B cell (primary cell): Measurements from ENCODE around the gene FBH1. TPM values are rescaled to one million over a fixed set of nuclear protein-coding genes. Genes with fewer than 3 reads are reported as not detected.

Experiments
- ATAC-seq: fragments of 200-7000 bp; cut with Tn5 transposase; one replicate; pipeline ENCODE4 v1.10.0; 2021; ENCODE audit warnings: low read depth, mild to moderate bottlenecking, moderate number of reproducible peaks, moderate library complexity
- CTCF ChIA-PET: fragments of 350-600 bp; sonication (Branson Sonifier 250); formaldehyde crosslinking; loops from one replicate; lab custom pipeline; 2021; ENCODE audit warnings: antibody characterized with exemption, inconsistent platforms; lab: Charles Lee
- POLR2A ChIA-PET: fragments of 350-600 bp; sonication (Branson Sonifier 250); formaldehyde crosslinking; loops from one replicate; lab custom pipeline; 2021; ENCODE audit warnings: antibody characterized with exemption; lab: Charles Lee
- DNase-seq: peaks from one replicate; pipeline ENCODE4 v3.0.0; 2013
- H2AFZ ChIP-seq: 2 replicates; pipeline ENCODE4 v1.6.1; 2012; ENCODE audit warnings: mild to moderate bottlenecking, low read depth, low read length; ENCODE audit not compliant: insufficient read depth, poor library complexity, severe bottlenecking
- H3K27ac ChIP-seq, 2 donors: 1 replicate in 1 of 2; 2 replicates in 1 of 2; pipeline ENCODE4 v1.5.1; 2012 to 2013; ENCODE audit warnings: low read length in 2 of 2, mild to moderate bottlenecking in 2 of 2, moderate library complexity in 1 of 2
- H3K27me3 ChIP-seq, 4 experiments: fragments of 200-600 bp in 1 of 4; sonication (generic) in 1 of 4; replicated peaks in 1 of 4; 1 replicate in 2 of 4; 2 replicates in 2 of 4; pipeline versions ENCODE4 v1.6.1 to v1.7.0; 2013 to 2016; ENCODE audit warnings: low read length in 3 of 4, mild to moderate bottlenecking in 2 of 4, mixed read lengths in 1 of 4, moderate library complexity in 1 of 4; ENCODE audit not compliant: insufficient read depth in 4 of 4, control insufficient read depth in 3 of 4; ENCODE audit errors: control extremely low read depth in 1 of 4
- H3K36me3 ChIP-seq, 2 experiments: replicated peaks in 1 of 2; 1 replicate in 1 of 2; 2 replicates in 1 of 2; pipeline versions ENCODE4 v1.6.1 to v1.7.1; 2013; ENCODE audit warnings: low read length in 1 of 2; ENCODE audit not compliant: insufficient read depth in 2 of 2, control insufficient read depth in 1 of 2; ENCODE audit errors: control extremely low read depth in 1 of 2, extremely low read depth in 1 of 2
- H3K4me1 ChIP-seq, 2 donors: fragments of 200-600 bp in 1 of 2; sonication (generic) in 1 of 2; 1 replicate in 1 of 2; 2 replicates in 1 of 2; pipeline versions ENCODE4 v1.5.1 to v1.6.1; 2013 to 2017; ENCODE audit warnings: low read length in 2 of 2; ENCODE audit not compliant: control insufficient read depth in 2 of 2, insufficient read depth in 2 of 2
- H3K4me2 ChIP-seq: replicated peaks from 2 replicates; pipeline ENCODE3; 2012; ENCODE audit warnings: mild to moderate bottlenecking, low read depth, low read length; ENCODE audit not compliant: poor library complexity, severe bottlenecking
- H3K4me3 ChIP-seq, 5 experiments: fragments of 200-600 bp in 1 of 5; sonication (generic) in 1 of 5; 1 replicate in 3 of 5; 2 replicates in 2 of 5; pipeline versions ENCODE4 v1.5.1 to v1.7.0; 2011 to 2016; ENCODE audit warnings: low read length in 4 of 5, mild to moderate bottlenecking in 4 of 5, low read depth in 2 of 5, control low read depth in 1 of 5, moderate library complexity in 1 of 5; ENCODE audit not compliant: insufficient read depth in 1 of 5; ENCODE audit errors: control extremely low read depth in 1 of 5, extremely low read depth in 1 of 5
- H3K79me2 ChIP-seq: fragments of 200-600 bp; sonication (generic); one replicate; pipeline ENCODE4 v1.6.0; 2016; ENCODE audit warnings: low read length; ENCODE audit not compliant: control insufficient read depth, insufficient read depth
- H3K9ac ChIP-seq: fragments of 200-600 bp; sonication (generic); 2 replicates; pipeline ENCODE4 v1.6.1; 2017; ENCODE audit warnings: mild to moderate bottlenecking, low read length, moderate library complexity
- H3K9me3 ChIP-seq, 3 donors: one replicate each; pipeline versions ENCODE4 v1.6.1 to v1.7.1; 2013; ENCODE audit warnings: low read length in 2 of 3; ENCODE audit not compliant: control insufficient read depth in 2 of 3, insufficient read depth in 1 of 3; ENCODE audit errors: control extremely low read depth in 1 of 3
- H4K20me1 ChIP-seq: 2 replicates; pipeline ENCODE4 v1.6.0; 2012; ENCODE audit warnings: mild to moderate bottlenecking, low read length; ENCODE audit not compliant: insufficient read depth, control insufficient read depth, poor library complexity, severe bottlenecking
- H3K27ac Mint-ChIP-seq: one replicate; pipeline ENCODE4 v1.8.0; 2021; ENCODE audit warnings: mixed read lengths
- H3K27me3 Mint-ChIP-seq: one replicate; pipeline ENCODE4 v1.8.0; 2021; ENCODE audit warnings: mixed read lengths
- H3K4me1 Mint-ChIP-seq: one replicate; pipeline ENCODE4 v1.8.0; 2021; ENCODE audit warnings: mixed read lengths
- H3K4me3 Mint-ChIP-seq: one replicate; pipeline ENCODE4 v1.8.0; 2021; ENCODE audit warnings: mixed read lengths
- H3K9me3 Mint-ChIP-seq: one replicate; pipeline ENCODE4 v1.8.0; 2022; ENCODE audit warnings: mixed read lengths; ENCODE audit not compliant: insufficient read depth
- CTCF ChIP-seq: fragments of 200-600 bp; IDR thresholded peaks from one replicate; pipeline ENCODE4 v1.8.0; 2022; ENCODE audit warnings: antibody characterized with exemption, mild to moderate bottlenecking
- EZH2 ChIP-seq: IDR thresholded peaks from 2 replicates; pipeline ENCODE4 v1.6.1; 2012; ENCODE audit warnings: borderline replicate concordance, low read depth, mild to moderate bottlenecking, moderate library complexity, low read length; ENCODE audit not compliant: insufficient read depth, poor library complexity, severe bottlenecking
- WGBS: methylation state at CpG from one replicate; pipeline ENCODE4 v1.1.5; 2013; ENCODE audit warnings: missing lambda C conversion rate; ENCODE audit not compliant: insufficient coverage; 5-methylcytosine and 5-hydroxymethylcytosine counted together
- intact Hi-C: fragments of 100-400 bp; cut with micrococcal nuclease; formaldehyde crosslinking; loops from one replicate; pipeline ENCODE4 v1.10.0; 2022
- polyA plus RNA-seq: library from polyadenylated mRNA; depleted of rRNA; stranded (reverse); fragments of >200 nt; gene quantifications from 2 replicates; pipeline ENCODE4 v1.2.3, GENCODE V29; 2012
- total RNA-seq, 2 donors: library from RNA; stranded (reverse); fragments of 120-200 nt in 1 of 2; gene quantifications; 1 replicate in 1 of 2; 2 replicates in 1 of 2; pipeline versions ENCODE4 v1.2.3 to v1.2.4, GENCODE V29; 2013 to 2022

Gene FBH1
- total and polyA plus RNA-seq, 2 donors (not counting 1 experiment from before 2014, with no cell fraction given), result 86.4 to 129 TPM

DNA sequence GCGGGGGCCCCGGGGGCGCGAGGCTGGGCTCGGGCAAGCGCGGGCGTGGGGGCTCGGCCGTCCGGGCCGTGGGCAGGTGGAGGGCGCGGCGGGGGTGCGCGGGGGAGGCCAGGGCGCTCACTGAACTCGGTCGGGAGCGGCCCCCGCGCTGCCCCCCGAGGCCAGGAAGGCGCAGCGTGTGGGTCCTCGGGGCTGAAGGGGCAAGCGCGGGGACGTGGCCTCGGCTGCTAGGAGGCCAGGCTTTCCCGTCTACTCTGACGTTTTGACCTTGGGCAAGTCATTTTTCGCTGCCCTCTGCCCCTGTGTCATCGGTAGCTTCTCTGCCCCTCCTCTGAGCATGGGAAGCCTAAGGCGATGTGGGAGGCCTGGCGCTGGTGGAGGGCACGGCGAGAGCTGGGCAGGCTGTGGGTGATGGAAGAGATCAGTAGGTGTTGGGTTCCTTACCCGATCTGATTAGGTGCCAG lies 441 bp downstream of the FBH1 start:
- peak overlapping the region; percentile 82 for H3K9ac ChIP-seq
- WGBS, result under 1% methylated on average over 38 of the region's 40 CpGs
- H3K36me3 ChIP-seq, result peaks cover 0 to 22% of the 10 kb centered on the region in 2 experiments
- Mint-ChIP-seq H3K4me1 (peaks cover 65% of the 10 kb centered on the region), H3K27ac (peak overlapping the region; percentile 85), H3K9me3 (no peaks in the 10 kb centered on the region), H3K27me3 (no peaks in the 10 kb centered on the region), H3K4me3 (peak overlapping the region; percentile 90)
- ATAC-seq (no peak), DNase-seq (peak; percentile 50)
- peaks cover 71% of the 10 kb centered on the region for H3K79me2 ChIP-seq
- H3K4me1 ChIP-seq, result peaks cover 32 to 40% of the 10 kb centered on the region in 2 donors
- intact Hi-C loops, result loop anchor here (1.0 to 5.0 kb wide), 2 partner anchors 87 to 162 kb away; partner anchors contain the start of gene IL15RA
- peak overlapping the region in 1 of 2 donors; percentile 37 for H3K27ac ChIP-seq
- TF ChIP-seq EZH2 (no peak), CTCF (no peak)
- H3K27me3 ChIP-seq, result no peaks in the 10 kb centered on the region
- H4K20me1 ChIP-seq, result peaks cover 33% of the 10 kb centered on the region
- CTCF ChIA-PET, result interaction anchor here (0.7 to 3.5 kb wide), 15 partner anchors 15 to 207 kb away, joined by 3 to 25 read pairs (median 3); partner anchors contain the start of gene IL15RA
- peak overlapping the region; percentile 34 to 88 (median 75) for H3K4me3 ChIP-seq
- peak overlapping the region; percentile 93 for H2AFZ ChIP-seq
- no peaks in the 10 kb centered on the region for H3K9me3 ChIP-seq
- POLR2A ChIA-PET, result interaction anchor here (0.5 to 1.8 kb wide), 10 partner anchors 12 to 206 kb away, joined by 3 to 17 read pairs (median 4); partner anchors contain the start of genes GDI2 and TASOR2
- peak overlapping the region; percentile 99 for H3K4me2 ChIP-seq

GRCh38 chr10:5891009-5891408 lies 966 bp downstream of the FBH1 start:
- Mint-ChIP-seq H3K9me3 (no peaks in the 10 kb centered on the region), H3K27me3 (no peaks in the 10 kb centered on the region), H3K4me3 (peak overlapping the region; percentile 90), H3K27ac (peak overlapping the region; percentile 85), H3K4me1 (peaks cover 65% of the 10 kb centered on the region)
- ChIA-PET CTCF (interaction anchor here (1.2 to 2.4 kb wide), 5 partner anchors 28 to 207 kb away, joined by 3 to 9 read pairs (median 3); no protein-coding TSS in a partner anchor), POLR2A (interaction anchor here (1.0 to 1.8 kb wide), 3 partner anchors 12 to 74 kb away, joined by 3 to 17 read pairs (median 3); no protein-coding TSS in a partner anchor)
- TF ChIP-seq EZH2 (no peak), CTCF (no peak)
- 95% methylated on average over 7 of the region's 7 CpGs for WGBS
- no peaks in the 10 kb centered on the region for H3K27me3 ChIP-seq
- peak overlapping the region; percentile 93 for H2AFZ ChIP-seq
- ATAC-seq (no peak), DNase-seq (no peak)
- H3K79me2 ChIP-seq, result peaks cover 71% of the 10 kb centered on the region
- peaks cover 0 to 20% of the 10 kb centered on the region in 2 experiments for H3K36me3 ChIP-seq
- no peaks in the 10 kb centered on the region for H3K9me3 ChIP-seq
- peak overlapping the region; percentile 34 to 88 (median 75) for H3K4me3 ChIP-seq
- H3K9ac ChIP-seq, result peak overlapping the region; percentile 82
- intact Hi-C loops, result loop anchor here (5.0 kb wide), 1 partner anchor 161 kb away; no protein-coding TSS in a partner anchor
- H3K27ac ChIP-seq, result peak overlapping the region in 1 of 2 donors; percentile 37
- H3K4me1 ChIP-seq, result peaks cover 37 to 45% of the 10 kb centered on the region in 2 donors
- peaks cover 33% of the 10 kb centered on the region for H4K20me1 ChIP-seq
- peak overlapping the region; percentile 99 for H3K4me2 ChIP-seq
